GM12878 (cell line): ENCODE results near the gene CDH4. TPM values are rescaled to one million over a fixed set of nuclear protein-coding genes. Genes with fewer than 3 reads are reported as not detected.

Source experiments
- ATAC-seq: fragments of 200-7000 bp; cut with Tn5 transposase; 3 replicates; pipeline ENCODE4 v1.9.1; 2020; ENCODE audit warnings: mild to moderate bottlenecking, moderate library complexity
- BruUV-seq: library from RNA; stranded (reverse); fragments of 400-500 nt; replicated peaks from 2 replicates; lab custom pipeline; 2021; lab: Mats Ljungman, UMichigan
- CTCF ChIA-PET: fragments of 300-600 bp; sonication (Branson Sonifier 250); formaldehyde crosslinking; extraction: SDS; loops from one replicate; lab custom pipeline; 2021; ENCODE audit warnings: inconsistent platforms; lab: Yijun Ruan, JAX
- POLR2A ChIA-PET: fragments of 350-600 bp; formaldehyde crosslinking; extraction: SDS; loops from one replicate; lab custom pipeline; 2021; ENCODE audit warnings: inconsistent platforms; lab: Charles Lee
- RAD21 ChIA-PET: fragments of 300-600 bp; sonication (Branson Sonifier 250); formaldehyde crosslinking; loops from one replicate; lab custom pipeline; 2023; ENCODE audit warnings: antibody characterized with exemption; ENCODE audit not compliant: unreplicated experiment; lab: Charles Lee
- SMC1A ChIA-PET: fragments of 300-600 bp; sonication (Branson Sonifier 250); formaldehyde crosslinking; loops from one replicate; lab custom pipeline; 2023; ENCODE audit not compliant: unreplicated experiment, uncharacterized antibody; lab: Charles Lee
- DNase-seq: peaks from one replicate; pipeline ENCODE4 v3.0.0-alpha.2; 2011; ENCODE audit warnings: low read depth, low spot score
- FAIRE-seq: peaks from 3 replicates; lab custom pipeline; 2011; peaks lifted over from hg19 to GRCh38; lab: Jason Lieb, UNC
- H2AFZ ChIP-seq: 2 replicates; pipeline ENCODE4 v1.6.0; 2011; ENCODE audit warnings: low read depth, low read length, control low read depth; ENCODE audit not compliant: control insufficient read depth
- H3K27ac ChIP-seq: 2 replicates; pipeline ENCODE4 v1.5.1; 2011; ENCODE audit warnings: control low read depth; ENCODE audit not compliant: control insufficient read depth, insufficient read depth
- H3K27me3 ChIP-seq, 2 experiments: replicated peaks in 1 of 2; 2 replicates each; pipeline versions ENCODE4 v1.6.0 to v1.6.1; 2011; ENCODE audit warnings: low read length in 1 of 2; ENCODE audit not compliant: control insufficient read depth in 2 of 2, insufficient read depth in 2 of 2
- H3K36me3 ChIP-seq, 2 experiments: 2 replicates each; pipeline ENCODE4 v1.5.1; 2011; ENCODE audit warnings: low read length in 1 of 2; ENCODE audit not compliant: control insufficient read depth in 2 of 2, insufficient read depth in 2 of 2
- H3K4me1 ChIP-seq: 2 replicates; pipeline ENCODE4 v1.6.1; 2011; ENCODE audit warnings: mild to moderate bottlenecking, low read length, moderate library complexity, mixed read lengths; ENCODE audit not compliant: control insufficient read depth, insufficient read depth
- H3K4me2 ChIP-seq: 2 replicates; pipeline ENCODE4 v1.6.0; 2011; ENCODE audit warnings: control low read depth; ENCODE audit not compliant: control insufficient read depth, insufficient read depth
- H3K4me3 ChIP-seq: fragments of 200-600 bp; sonication (generic); 2 replicates; pipeline ENCODE4 v1.5.1; 2016
- H3K79me2 ChIP-seq: 2 replicates; pipeline ENCODE4 v1.6.0; 2011; ENCODE audit warnings: low read length; ENCODE audit not compliant: control insufficient read depth, insufficient read depth
- H3K9ac ChIP-seq: 2 replicates; pipeline ENCODE4 v1.8.0; 2011; ENCODE audit warnings: low read length, control low read depth, mixed read lengths; ENCODE audit not compliant: control insufficient read depth, insufficient read depth
- H3K9me3 ChIP-seq: replicated peaks from 3 replicates; pipeline ENCODE4 v1.5.1; 2011; ENCODE audit warnings: mild to moderate bottlenecking, low read length; ENCODE audit not compliant: control insufficient read depth, insufficient read depth
- H4K20me1 ChIP-seq: 2 replicates; pipeline ENCODE4 v1.6.0; 2011; ENCODE audit not compliant: control insufficient read depth, insufficient read depth
- CHD1 ChIP-seq: IDR thresholded peaks from 2 replicates; pipeline ENCODE4 v1.6.1; 2012; ENCODE audit warnings: low read depth, low read length, improper control_type of control experiment
- EED ChIP-seq: sonication (generic); IDR thresholded peaks from 2 replicates; pipeline ENCODE4 v1.6.1; 2016; ENCODE audit warnings: antibody characterized with exemption, low read depth
- EGR1 ChIP-seq, 2 experiments: IDR thresholded peaks; 1 replicate in 1 of 2; 2 replicates in 1 of 2; pipeline ENCODE4 v1.6.1; 2011 to 2012; ENCODE audit warnings: low read depth in 2 of 2, low read length in 2 of 2, borderline replicate concordance in 1 of 2, mild to moderate bottlenecking in 1 of 2, moderate library complexity in 1 of 2
- FOXK2 ChIP-seq: fragments of 450-650 bp; IDR thresholded peaks from 2 replicates; pipeline ENCODE4 v1.6.1; 2017; ENCODE audit warnings: mild to moderate bottlenecking, moderate library complexity
- GATAD2B ChIP-seq: fragments of 450-650 bp; conservative IDR thresholded peaks from 2 replicates; pipeline ENCODE4 v1.6.1; 2017; ENCODE audit warnings: low read depth, mild to moderate bottlenecking, moderate library complexity
- IKZF2 ChIP-seq, 2 experiments: fragments of 450-650 bp; IDR thresholded peaks; 2 replicates each; pipeline ENCODE4 v1.6.1; 2017; ENCODE audit warnings: mild to moderate bottlenecking in 2 of 2, moderate library complexity in 2 of 2
- IRF4 ChIP-seq: IDR thresholded peaks from 2 replicates; pipeline ENCODE4 v1.6.1; 2011; ENCODE audit warnings: low read depth, low read length
- KAT2A ChIP-seq: conservative IDR thresholded peaks from 2 replicates; pipeline ENCODE4 v1.6.1; 2011; ENCODE audit warnings: low read depth, low read length; ENCODE audit not compliant: control insufficient read depth
- MEF2A ChIP-seq: IDR thresholded peaks from 2 replicates; pipeline ENCODE4 v1.6.1; 2011; ENCODE audit warnings: low read depth, mild to moderate bottlenecking, low read length, moderate library complexity; ENCODE audit not compliant: insufficient read depth
- NR2C2 ChIP-seq: IDR thresholded peaks from 2 replicates; pipeline ENCODE4 v1.6.1; 2011; ENCODE audit warnings: borderline replicate concordance, low read depth; ENCODE audit not compliant: control insufficient read depth, insufficient read length
- PAX5 ChIP-seq: IDR thresholded peaks from 2 replicates; pipeline ENCODE4 v1.6.1; 2011; ENCODE audit warnings: low read depth, low read length, borderline replicate concordance
- POLR2AphosphoS2 ChIP-seq: IDR thresholded peaks from 2 replicates; pipeline ENCODE4 v1.6.1; 2011; ENCODE audit warnings: low read depth, mild to moderate bottlenecking, low read length, improper control_type of control experiment, moderate library complexity
- POLR2AphosphoS5 ChIP-seq: IDR thresholded peaks from 2 replicates; pipeline ENCODE4 v1.6.1; 2011; ENCODE audit warnings: mild to moderate bottlenecking, low read length, inconsistent platforms
- TBL1XR1 ChIP-seq: IDR thresholded peaks from 2 replicates; pipeline ENCODE4 v1.6.1; 2012; ENCODE audit warnings: low read depth, low read length, improper control_type of control experiment
- ZNF622 ChIP-seq: fragments of 450-650 bp; IDR thresholded peaks from 2 replicates; pipeline ENCODE4 v1.6.1; 2017; ENCODE audit warnings: mild to moderate bottlenecking, inconsistent platforms
- WGBS: methylation state at CpG from one replicate; pipeline ENCODE4 v1.1.6; 2016; ENCODE audit warnings: low lambda C conversion rate; ENCODE audit not compliant: insufficient replicate concordance, insufficient coverage; ENCODE audit errors: missing lambda C conversion rate; 5-methylcytosine and 5-hydroxymethylcytosine counted together
- in situ Hi-C: fragments of 300-500 bp; cut with MboI; formaldehyde crosslinking; loops from 9 replicates; pipeline ENCODE4 v1.14.3; 2018; ENCODE audit warnings: mixed read lengths
- intact Hi-C: fragments of 100-400 bp; cut with micrococcal nuclease; formaldehyde crosslinking; loops from one replicate; pipeline ENCODE4 v1.14.2; 2022; ENCODE audit not compliant: unreplicated experiment
- polyA plus RNA-seq, 11 experiments: library from polyadenylated mRNA; depleted of rRNA in 4 of 11; unstranded in 6 of 11; stranded (reverse) in 5 of 11; fragments of >200 nt; fragmentation: Nextera tagmentation in 4 of 11; fragmentation: Illumina TruSeq in 1 of 11; extraction: Ambion mirVana in 4 of 11; extraction: Trizol in 1 of 11; gene quantifications; 1 replicate in 1 of 11; 2 replicates in 10 of 11; pipeline versions ENCODE4 v1.2.1 to v1.2.3, GENCODE V29; 2011 to 2016; ENCODE audit warnings: inconsistent platforms in 2 of 11, missing spikeins in 2 of 11, low read depth in 1 of 11
- total RNA-seq, 4 experiments: library from RNA; depleted of rRNA in 3 of 4; stranded (reverse); fragments of >200 nt in 3 of 4; fragmentation: Illumina TruSeq in 1 of 4; extraction: Trizol in 1 of 4; gene quantifications; 2 replicates each; pipeline versions ENCODE4 v1.2.1 to v1.2.3, GENCODE V29; 2013 to 2021
- TF ChIP-seq, protein P1 (sequence below): IDR thresholded peaks from 2 replicates; pipeline ENCODE4 v1.6.1; 2012; ENCODE audit warnings: mild to moderate bottlenecking, low read depth, low read length
- TF ChIP-seq, protein P2 (sequence below): fragments of 450-650 bp; conservative IDR thresholded peaks from 2 replicates; pipeline ENCODE4 v1.6.1; 2017; ENCODE audit warnings: mild to moderate bottlenecking, moderate library complexity
- TF ChIP-seq, protein P3 (sequence below): IDR thresholded peaks from 2 replicates; pipeline ENCODE4 v1.6.1; 2011; ENCODE audit warnings: mild to moderate bottlenecking, low read depth, low read length, moderate library complexity; ENCODE audit not compliant: insufficient replicate concordance

The CDH4 gene
- total and polyA plus RNA-seq, 10 of the 15 experiments (the other 5 are each of a cell fraction or from before 2014, with no cell fraction given): not detected

DNA sequence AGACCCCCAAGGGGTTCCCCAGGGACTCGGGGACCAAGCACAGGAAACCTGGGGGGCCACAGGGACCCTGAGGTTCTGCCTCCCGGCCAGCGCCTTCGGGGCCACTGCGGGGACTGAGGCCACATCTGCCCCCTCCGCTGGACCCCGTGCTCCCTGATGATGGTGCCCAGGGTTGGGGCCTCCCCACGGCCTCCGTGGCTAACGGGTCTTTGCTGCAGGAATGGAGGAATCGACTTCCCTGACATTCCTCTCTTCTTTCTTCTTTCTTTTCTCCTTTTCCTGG is 483.4 kb downstream of the CDH4 start (continued):
- TF ChIP-seq, protein P1, sequence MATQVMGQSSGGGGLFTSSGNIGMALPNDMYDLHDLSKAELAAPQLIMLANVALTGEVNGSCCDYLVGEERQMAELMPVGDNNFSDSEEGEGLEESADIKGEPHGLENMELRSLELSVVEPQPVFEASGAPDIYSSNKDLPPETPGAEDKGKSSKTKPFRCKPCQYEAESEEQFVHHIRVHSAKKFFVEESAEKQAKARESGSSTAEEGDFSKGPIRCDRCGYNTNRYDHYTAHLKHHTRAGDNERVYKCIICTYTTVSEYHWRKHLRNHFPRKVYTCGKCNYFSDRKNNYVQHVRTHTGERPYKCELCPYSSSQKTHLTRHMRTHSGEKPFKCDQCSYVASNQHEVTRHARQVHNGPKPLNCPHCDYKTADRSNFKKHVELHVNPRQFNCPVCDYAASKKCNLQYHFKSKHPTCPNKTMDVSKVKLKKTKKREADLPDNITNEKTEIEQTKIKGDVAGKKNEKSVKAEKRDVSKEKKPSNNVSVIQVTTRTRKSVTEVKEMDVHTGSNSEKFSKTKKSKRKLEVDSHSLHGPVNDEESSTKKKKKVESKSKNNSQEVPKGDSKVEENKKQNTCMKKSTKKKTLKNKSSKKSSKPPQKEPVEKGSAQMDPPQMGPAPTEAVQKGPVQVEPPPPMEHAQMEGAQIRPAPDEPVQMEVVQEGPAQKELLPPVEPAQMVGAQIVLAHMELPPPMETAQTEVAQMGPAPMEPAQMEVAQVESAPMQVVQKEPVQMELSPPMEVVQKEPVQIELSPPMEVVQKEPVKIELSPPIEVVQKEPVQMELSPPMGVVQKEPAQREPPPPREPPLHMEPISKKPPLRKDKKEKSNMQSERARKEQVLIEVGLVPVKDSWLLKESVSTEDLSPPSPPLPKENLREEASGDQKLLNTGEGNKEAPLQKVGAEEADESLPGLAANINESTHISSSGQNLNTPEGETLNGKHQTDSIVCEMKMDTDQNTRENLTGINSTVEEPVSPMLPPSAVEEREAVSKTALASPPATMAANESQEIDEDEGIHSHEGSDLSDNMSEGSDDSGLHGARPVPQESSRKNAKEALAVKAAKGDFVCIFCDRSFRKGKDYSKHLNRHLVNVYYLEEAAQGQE: no peak

DNA sequence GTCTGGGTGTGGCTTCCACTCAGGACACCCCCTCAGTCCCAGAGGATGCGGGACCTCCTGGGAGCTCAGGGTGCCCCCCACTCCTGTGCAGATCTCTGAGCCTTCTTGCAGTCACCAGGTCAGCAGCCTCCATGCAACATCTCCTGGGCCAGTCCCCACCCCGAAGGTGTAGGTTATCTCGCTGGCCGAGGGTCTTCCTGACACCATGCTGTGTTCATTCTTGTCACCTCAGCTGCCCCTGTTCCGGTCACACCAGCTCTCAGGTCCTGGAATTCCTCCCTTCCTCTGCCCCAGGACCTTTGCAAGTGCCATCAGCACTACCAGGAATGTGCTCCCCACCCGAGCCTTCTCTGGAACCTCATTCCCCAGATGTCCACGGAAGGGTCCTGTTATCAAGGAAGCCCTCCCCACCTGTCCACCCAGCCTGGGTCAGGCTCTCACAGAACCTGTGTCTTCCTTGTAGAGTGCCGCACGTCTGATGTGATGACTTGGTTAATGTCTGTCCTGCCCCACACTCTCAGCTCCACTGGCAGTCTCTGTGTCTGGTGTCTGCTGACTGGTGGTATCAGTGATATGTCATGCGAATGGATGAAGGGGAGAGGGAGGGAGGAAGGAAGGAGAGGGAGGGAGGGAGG is 484.1 kb downstream of the CDH4 start:
- no peak for DNase-seq
- POLR2A ChIA-PET: no interaction called here
- 27% methylated on average over 10 of the region's 10 CpGs for WGBS
- FAIRE-seq: no peak
- CTCF ChIA-PET: no interaction called here
- Histone ChIP-seq H3K27me3 (no peaks in the 10 kb centered on the region), H3K9ac (no peak overlapping the region), H3K4me2 (no peak overlapping the region), H3K4me1 (no peaks in the 10 kb centered on the region), H3K36me3 (no peaks in the 10 kb centered on the region), H4K20me1 (no peaks in the 10 kb centered on the region), H2AFZ (no peak overlapping the region), H3K9me3 (no peaks in the 10 kb centered on the region), H3K4me3 (no peak overlapping the region), H3K79me2 (no peaks in the 10 kb centered on the region), H3K27ac (no peak overlapping the region)
- SMC1A ChIA-PET: no interaction called here
- intact Hi-C loops: no loop called here
- no peak for ATAC-seq
- BruUV-seq: no TSS peak
- RAD21 ChIA-PET: no interaction called here
- in situ Hi-C loops: no loop called here
- TF ChIP-seq, protein P2, sequence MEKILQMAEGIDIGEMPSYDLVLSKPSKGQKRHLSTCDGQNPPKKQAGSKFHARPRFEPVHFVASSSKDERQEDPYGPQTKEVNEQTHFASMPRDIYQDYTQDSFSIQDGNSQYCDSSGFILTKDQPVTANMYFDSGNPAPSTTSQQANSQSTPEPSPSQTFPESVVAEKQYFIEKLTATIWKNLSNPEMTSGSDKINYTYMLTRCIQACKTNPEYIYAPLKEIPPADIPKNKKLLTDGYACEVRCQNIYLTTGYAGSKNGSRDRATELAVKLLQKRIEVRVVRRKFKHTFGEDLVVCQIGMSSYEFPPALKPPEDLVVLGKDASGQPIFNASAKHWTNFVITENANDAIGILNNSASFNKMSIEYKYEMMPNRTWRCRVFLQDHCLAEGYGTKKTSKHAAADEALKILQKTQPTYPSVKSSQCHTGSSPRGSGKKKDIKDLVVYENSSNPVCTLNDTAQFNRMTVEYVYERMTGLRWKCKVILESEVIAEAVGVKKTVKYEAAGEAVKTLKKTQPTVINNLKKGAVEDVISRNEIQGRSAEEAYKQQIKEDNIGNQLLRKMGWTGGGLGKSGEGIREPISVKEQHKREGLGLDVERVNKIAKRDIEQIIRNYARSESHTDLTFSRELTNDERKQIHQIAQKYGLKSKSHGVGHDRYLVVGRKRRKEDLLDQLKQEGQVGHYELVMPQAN: no peak
- TF ChIP-seq IRF4 (no peak), ZNF622 (no peak), POLR2AphosphoS5 (no peak), TBL1XR1 (no peak), CHD1 (no peak), EGR1 (IDR thresholded peaks at IDR 0.05; ENCODE audit: borderline replicate concordance in 1 of 2, low read depth in 2 of 2, low read length in 2 of 2) (no peak), EED (no peak), PAX5 (no peak), FOXK2 (no peak), GATAD2B (no peak), POLR2AphosphoS2 (no peak), NR2C2 (no peak), MEF2A (no peak), IKZF2 (IDR thresholded peaks at IDR 0.05) (no peak), KAT2A (no peak)
- TF ChIP-seq, protein P3, sequence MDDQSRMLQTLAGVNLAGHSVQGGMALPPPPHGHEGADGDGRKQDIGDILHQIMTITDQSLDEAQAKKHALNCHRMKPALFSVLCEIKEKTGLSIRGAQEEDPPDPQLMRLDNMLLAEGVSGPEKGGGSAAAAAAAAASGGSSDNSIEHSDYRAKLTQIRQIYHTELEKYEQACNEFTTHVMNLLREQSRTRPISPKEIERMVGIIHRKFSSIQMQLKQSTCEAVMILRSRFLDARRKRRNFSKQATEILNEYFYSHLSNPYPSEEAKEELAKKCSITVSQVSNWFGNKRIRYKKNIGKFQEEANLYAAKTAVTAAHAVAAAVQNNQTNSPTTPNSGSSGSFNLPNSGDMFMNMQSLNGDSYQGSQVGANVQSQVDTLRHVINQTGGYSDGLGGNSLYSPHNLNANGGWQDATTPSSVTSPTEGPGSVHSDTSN: no peak
